ENCODE results near the gene CDH23.
A peak's percentile ranks its signal among the peaks of the same experiment; 100 is the strongest.
"Not testable (repeated sequence)": the region's sequence is repeated elsewhere in the genome, so short reads cannot be mapped to it uniquely, and the experiment has no call there.

Gene CDH23

DNA sequence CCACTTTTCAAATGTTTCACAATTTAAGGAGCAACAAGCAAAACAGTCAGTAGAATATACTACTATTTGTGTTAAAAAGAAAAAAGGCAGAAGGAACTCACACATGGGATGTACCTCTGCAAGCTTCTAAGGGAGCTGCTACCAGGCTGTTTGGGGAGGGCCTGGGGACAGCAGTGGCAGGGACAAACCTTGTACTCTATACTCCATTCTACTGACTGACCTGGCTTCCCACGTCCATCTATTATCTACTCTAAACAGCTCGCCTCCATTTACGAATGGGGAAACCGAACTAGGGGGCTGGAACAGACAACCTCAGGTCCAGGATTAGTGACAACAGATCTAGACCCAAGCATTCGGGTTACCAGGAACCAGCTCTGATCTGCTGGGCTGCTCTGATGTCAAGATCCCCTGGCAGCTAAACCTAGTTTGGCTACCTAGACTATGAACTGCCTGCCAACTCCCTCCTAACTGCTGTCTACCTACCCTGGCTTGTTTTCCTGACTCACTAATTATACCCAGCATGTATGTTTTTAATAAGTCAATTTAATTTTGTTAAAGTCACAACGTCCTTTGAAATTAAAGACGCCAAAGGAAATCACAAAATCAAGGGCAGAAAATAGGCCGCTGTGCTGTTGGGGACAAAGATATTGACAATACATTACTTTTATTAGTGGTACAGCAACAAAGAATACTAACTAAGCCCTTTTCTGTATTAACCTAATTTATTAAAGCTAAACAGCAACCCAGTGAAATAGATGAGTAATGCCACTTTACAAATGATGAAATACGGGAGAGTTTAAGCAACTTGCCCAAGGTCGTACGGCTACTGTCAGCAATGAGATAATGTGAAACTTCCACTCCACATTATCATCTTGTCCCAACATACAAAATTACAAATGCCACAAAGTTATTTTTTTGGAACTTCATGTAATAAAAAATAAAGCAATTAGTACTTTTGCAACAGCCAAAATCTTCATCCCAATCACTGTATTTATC is 449.0 kb downstream of the CDH23 start:
- DNase-seq (ENCODE audit: low read depth): no peak
- H3K4me3 ChIP-seq (ENCODE audit: low read depth, low read length): no peak overlapping the region

DNA sequence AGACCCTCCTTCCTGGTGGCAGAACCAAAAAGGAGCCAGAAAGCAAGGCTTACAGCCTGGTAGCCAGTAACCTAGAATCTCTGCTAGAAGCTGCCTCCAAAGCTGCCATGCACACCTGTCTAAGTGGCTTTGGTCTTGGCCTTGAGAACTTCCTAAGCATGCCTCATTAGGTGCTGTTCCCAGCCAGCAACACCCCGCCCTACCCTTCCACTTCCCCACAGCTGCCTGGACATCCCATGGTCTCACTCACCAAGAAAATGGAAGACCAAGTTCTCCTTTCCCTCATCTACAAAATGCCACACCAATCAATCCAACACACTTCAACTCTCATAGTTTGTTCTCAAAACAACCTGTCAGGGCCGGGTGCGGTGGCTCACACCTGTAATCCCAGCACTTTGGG is 450.1 kb downstream of the CDH23 start:
- no peak overlapping the region for H3K4me3 ChIP-seq (ENCODE audit: low read depth, low read length)
- DNase-seq (ENCODE audit: low read depth): no peak

DNA sequence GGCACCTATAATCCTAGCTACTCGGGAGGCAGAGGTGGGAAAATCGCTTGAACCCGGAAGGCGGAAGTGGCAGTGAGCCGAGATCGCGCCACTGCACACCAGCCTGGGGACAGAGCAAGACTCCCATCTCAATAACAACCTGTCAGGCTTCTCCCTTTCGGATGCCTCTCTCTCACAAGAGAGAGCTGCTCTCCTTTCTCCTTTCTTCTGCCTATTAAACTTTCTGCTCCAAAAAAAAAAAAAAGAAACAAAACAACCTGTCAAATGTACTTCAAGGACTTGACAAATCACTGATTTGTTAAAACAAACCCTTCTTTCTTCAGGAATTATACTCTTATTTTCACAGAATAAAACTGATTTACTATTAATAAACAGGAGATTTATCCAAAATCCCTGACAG is 450.7 kb downstream of the CDH23 start:
- DNase-seq (ENCODE audit: low read depth): no peak
- H3K4me3 ChIP-seq (ENCODE audit: low read depth, low read length): no peak overlapping the region

DNA sequence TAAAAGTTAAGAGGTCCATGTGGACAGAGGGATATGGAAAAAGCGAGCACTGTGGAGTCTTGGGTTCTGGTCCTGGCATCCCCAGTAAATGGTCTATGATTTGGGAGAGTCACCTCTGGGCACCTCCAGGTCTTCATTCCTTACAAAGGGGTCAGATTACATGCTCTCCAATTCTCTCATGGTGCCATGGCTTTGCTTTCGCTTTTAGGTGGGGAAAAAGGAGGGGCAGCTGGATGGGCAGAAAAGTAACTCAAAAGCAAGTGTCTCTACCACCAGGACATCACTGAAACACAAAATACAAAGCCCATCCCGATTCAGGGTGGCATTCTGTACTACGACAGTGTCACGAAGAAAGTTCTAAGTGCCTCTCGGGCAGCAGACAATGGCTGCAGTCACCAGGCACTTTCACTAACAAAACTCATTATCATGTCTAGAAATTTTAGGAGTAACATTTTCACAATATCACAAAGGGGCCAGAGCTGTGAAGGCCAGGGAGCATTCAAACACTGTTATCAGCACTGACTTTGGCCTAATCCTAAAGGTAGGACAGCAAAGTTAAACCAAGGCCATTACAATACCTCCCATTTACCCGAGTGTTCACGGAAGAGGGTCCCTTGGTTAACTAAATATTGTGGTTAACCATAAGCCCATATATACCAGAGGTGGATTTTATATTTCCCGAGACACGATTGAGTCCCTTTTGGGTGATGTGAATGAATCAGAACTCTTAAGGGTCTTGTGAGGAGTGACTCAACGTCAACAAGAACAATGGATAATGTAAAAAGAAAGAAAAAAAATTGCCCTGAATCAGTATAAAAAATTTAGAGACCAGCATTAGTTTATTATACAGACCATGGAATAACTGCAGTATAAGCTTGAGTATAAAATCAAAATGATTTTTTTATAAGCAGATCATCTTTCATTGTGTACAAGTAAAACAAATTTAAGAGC is 451.9 kb downstream of the CDH23 start:
- H3K4me3 ChIP-seq (ENCODE audit: low read depth, low read length): no peak overlapping the region
- DNase-seq (ENCODE audit: low read depth): no peak

DNA sequence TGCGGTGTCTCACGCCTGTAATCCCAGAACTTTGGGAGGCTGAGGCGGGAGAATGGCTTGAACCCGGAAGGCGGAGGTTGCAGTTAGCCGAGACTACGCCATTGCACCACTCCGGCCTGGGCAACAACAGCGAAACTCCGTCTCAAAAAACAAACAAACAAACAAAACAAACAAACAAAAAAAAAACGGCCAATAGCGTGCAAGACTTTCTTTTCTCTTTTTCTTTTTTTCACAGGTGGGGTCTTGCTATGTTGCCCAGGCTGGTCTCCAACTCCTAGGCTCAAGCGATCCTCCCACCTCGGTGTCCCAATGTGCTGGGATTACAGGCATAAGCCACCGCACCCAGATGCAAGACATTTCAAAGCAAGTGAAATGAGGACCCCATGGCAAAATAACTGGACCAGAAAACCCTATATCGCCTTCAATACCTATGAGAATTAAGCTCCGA is 452.8 kb downstream of the CDH23 start:
- H3K4me3 ChIP-seq (ENCODE audit: low read depth, low read length): peak overlapping the region; percentile 98
- DNase-seq (ENCODE audit: low read depth): no peak

DNA sequence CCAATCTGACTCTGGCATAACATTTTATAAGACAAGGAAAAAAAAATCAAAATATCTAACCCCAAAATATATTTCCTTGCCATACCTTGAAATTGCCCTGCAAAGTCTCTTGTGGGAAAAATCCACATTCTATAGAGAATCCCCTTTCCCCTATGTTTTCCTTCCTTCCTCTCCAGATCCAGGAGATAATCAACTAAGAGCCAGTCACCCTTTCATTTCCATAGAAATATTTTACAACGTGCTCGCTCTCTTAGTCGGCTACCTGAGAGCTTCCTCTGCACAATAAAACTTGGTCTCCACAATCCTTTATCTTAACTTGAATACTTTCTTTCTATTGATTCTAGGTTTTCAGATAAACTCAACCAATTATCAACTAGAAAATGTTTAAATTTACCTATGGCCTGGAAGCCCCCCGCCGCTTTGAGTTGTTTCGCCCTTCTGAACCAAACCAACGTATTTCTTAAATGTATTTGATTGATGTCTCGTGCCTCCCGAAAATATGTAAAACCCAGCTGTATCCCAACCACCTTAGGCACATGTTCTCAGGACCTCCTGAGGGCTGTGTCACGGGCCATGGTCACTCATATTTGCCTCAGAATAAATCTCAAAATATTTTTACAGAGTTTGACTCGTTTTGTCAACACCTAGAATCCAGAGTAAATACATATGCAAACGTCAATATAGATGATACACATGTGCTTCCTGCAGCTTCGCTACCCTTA is 453.5 kb downstream of the CDH23 start:
- DNase-seq (ENCODE audit: low read depth): no peak
- peak overlapping the region; percentile 98 for H3K4me3 ChIP-seq (ENCODE audit: low read depth, low read length)

DNA sequence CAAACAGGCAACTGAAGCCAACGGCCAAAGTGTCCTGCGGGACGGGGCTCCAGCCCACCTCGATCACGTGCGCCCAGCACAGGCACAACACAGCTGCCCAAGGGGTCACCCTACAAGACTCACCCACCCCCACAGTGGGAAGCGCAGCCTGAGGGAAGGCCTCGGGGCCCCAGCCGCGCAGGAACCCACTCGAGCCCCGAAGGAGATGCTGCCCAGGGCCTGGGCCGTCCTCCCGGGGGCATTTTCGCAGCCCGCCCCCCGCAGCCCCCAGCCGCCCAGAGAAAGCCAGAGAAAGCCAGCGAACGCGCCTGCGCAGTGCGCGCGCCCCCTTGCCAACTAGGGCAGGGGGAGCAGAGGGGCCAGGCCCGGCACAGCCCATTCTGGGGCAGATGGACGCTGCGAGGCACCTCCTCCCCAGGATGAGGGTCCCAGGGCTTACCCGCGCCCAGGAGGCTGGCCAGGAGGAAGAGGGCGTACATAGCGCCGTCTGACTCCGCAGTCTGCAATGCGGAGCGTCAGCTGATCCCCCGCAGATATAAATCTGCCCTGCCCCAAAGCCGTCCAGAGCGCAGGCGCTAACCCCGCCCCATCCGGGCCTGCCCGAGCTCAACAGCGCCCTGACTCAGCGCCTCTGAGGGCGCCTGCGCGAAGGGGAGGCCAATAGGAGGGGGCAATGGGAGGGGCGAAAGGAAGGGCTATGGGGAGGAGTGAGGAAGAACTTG is 454.2 kb downstream of the CDH23 start, which contains the start of gene PSAP:
TSS of gene PSAP (minus strand) at position 509 of the 722 bp plus-strand sequence. CDS start at position 479, 30 bp downstream.
- DNase-seq (ENCODE audit: low read depth): peak; percentile 87
- peak within 1 kb of the TSS; percentile 98 for H3K4me3 ChIP-seq (ENCODE audit: low read depth, low read length)

DNA sequence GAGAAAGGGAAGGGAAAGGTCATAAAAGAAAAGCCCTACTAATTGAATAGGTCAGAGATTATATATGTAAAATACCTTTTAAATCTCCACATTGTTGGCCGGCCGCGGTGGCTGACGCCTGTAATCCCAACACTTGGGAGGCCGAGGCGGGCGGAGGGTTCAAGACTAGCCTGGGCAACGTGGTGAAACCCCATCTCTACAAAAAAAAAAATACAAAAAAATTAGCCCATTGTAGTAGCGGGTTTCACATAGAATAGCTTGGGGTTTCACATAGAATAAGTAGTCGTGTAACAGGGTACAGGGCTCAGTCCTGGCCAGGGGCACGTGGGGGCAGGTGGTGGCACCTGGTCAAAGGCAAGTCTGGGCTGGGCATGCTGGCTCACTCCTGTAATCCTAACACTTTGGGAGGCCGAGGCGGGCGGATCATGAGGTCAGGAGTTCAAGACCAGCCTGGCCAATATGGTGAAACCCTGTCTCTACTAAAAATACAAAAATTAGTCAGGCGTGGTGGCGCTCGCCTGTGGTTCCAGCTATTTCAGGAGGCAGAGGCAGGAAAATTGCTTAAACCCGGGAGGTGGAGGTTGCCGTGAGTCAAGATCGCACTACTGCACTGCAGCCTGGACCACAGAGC is 454.9 kb downstream of the CDH23 start:
- peak overlapping the region; percentile 98 for H3K4me3 ChIP-seq (ENCODE audit: low read depth, low read length)
- not testable (repeated sequence) for DNase-seq (ENCODE audit: low read depth)

DNA sequence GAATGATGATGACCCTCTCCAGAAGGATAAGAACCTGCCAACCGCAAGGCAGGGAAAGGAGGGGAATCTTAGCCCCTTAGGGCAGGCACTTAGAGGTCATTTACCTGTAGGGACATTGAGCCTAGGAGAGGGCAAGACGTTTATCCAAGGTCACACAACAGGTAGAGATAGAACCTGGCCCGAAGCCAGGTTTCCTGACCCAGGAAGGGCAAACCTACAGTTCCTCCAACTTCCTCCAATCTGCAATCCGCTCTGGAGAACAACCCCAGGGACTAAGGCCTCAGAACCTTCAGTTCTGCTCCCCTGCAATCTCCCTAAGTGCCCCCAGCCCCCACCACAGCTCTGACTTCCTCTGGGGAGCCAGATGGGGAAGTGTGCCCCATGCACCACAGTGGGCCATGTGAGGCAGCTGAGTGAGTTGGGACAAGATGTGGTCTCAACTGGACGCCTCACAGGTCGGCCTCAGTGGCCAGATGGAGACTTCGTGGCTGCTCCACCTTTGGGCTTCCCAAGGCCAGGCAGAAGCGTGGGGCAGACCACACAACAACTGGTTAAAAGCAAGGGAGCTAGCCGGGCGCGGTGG is 455.7 kb downstream of the CDH23 start:
- no peak for DNase-seq (ENCODE audit: low read depth)

DNA sequence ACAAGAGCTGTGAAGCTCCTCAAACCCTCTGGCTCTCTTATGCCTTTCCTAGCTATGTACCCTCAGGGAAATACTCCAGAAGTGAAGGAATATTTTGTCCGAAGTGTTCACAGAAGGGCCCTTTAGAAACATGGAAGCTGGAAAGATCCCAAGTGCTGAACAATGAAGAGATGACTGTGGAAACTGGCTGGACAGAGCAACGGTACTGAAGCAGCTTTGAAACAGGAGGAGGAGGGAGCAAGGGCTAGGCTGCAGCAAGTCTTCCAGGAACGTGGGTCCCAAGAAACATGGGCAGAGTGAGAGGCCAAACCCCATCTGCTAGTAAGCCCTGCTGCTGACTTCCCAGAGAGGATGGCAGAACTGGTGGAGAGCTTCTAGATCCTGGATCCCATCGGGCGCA is 457.3 kb downstream of the CDH23 start:
- no peak for DNase-seq (ENCODE audit: low read depth)
- H3K4me3 ChIP-seq (ENCODE audit: low read depth, low read length): no peak overlapping the region

More for the DNA sequence above, 455.7 kb downstream of the CDH23 start:
- H3K4me3 ChIP-seq (ENCODE audit: low read depth, low read length): no peak overlapping the region

DNA sequence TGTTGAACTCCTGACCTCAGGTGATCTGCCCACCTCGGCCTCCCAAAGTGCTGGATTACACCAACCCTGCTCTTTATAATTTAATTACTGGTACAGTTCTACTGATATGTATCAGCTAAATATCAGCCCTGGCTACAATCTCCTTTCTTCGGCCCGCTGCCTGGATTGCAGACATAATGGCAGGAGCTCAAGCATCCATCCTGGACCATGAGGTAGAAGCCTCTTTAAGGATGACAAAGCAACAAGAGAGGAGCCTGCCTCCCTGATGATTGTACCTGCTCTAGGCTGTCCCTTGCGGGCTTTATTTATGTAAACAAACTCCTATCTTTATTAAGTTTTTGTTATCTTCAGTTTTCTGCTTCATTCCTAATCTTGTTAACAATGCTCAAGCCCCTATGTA is 459.9 kb downstream of the CDH23 start:
- H3K4me3 ChIP-seq (ENCODE audit: low read depth, low read length): no peak overlapping the region
- no peak for DNase-seq (ENCODE audit: low read depth)

DNA sequence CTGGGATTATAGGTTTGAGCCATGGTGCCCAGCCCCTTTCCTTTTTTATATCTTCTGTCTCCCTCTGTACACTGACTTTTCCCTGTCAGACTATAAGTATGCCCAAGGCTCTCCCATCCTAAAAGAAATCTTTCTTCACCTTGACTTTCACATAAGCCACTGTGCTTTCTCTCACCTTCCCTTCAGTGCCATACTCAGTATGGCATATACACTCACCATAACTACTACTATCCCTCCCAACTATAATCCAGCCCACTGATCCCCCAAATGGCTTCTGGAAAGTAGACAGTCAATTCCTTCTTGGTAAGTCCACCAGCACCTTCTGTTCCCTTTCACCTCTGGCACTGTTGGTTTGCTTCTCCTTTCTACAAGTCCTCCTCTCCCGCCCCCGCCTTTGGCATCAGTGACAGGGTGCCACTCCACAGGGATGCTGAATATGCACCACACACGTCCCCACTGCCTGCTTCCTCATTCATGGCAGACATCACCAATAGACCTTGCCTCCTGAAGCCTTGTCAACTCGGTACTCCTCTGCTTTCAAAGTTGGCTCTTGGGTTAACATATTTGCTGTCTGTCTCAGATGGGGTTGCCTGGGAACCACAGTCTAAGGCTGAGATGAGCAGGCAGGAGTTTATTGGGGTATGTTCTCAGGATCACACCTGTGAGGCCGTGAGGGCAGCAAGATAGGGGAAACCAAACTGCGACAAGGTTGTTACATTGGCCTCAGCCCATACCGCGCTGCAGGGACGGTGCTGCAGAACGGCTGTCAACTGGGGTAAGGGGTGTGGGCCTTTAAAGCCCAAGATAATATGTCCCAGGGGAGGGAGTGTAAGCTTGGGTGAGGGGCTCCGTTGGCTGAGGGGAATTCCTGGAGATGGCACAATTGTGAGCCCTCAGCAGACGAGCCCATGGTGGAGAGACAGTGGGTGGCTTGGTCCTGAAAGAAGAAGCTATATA is 461.5 kb downstream of the CDH23 start:
- no peak for DNase-seq (ENCODE audit: low read depth)
- no peak overlapping the region for H3K4me3 ChIP-seq (ENCODE audit: low read depth, low read length)

DNA sequence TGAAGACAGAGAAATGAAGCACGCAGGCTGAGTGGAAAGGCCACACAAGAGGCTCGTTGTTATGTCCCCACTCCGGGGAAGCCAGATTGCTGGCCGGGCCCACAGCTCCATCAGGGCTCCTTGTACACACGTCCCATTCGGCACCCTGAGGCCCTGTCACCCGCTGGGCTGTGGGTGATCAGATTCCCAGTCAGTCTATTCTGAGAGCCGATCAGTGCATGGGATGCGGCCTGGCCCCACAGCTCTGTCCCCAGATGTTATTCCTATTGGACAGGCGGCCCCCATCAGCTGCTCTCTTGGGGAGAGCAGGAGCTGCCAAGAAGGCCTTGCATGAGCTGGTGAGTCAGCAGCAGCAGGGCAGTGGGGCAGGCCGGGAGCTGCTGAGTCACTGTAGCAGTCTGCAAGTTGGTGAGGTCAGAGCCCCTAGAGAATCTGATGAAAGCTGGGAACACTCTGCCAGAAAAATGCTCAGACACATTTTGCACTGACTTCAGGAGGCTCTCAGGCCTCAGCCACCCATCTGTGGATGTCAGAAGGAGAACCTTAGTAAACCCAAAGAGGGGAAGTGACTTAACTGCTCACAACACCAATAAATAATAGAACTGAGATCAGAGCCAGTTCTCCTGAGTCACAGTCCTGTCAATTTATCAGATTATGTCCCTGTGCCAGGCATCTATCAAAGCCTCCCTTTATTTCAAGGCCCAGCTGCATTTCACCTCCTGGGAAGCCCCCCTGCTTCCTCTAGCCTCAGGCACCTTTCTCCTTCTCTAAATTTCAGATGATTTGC is 463.7 kb downstream of the CDH23 start:
- peak; percentile 100 for DNase-seq (ENCODE audit: low read depth)

DNA sequence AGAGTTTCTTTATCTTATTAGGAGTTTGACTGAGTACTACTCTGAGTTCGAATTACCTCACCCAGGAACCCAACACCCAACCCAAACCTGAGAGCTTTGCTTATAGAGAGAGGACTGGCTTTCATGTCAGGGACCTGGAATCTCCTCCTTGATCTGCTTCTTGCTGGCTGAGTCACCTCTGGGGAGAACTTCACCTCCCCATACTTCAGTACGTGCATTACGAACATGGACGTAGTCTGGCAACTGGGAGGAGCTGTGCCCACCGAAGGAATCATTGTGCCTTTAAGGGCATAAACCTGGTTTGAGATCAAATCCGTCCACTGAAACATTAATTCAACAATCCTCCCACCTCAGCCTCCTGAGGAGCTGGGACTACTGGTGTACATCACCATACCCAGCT is 466.5 kb downstream of the CDH23 start:
- no peak for DNase-seq (ENCODE audit: low read depth)
- H3K4me3 ChIP-seq (ENCODE audit: low read depth, low read length): no peak overlapping the region

More for the DNA sequence above, 463.7 kb downstream of the CDH23 start:
- H3K4me3 ChIP-seq (ENCODE audit: low read depth, low read length): no peak overlapping the region

DNA sequence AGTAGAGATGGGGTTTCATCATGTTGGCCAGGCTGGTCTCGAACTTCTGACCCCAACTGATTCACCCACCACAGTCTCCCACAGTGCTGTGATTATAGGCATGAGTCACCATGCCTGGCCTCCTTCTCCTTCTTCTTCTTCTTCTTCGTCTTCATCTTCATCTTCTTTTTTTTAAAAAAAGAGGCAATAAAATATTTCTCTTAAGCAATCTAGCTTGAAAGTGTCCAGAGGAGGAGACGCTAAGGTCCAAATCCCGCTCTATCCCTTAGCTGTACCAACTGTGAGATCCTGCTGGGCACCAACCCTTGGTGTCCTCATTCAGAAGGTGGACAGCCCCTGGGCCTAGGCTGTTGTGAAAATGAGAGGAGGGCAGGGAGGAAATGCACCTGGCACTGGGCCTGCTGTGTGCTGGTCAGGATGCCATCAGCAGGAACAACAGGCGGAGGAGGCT is 468.2 kb downstream of the CDH23 start:
- H3K4me3 ChIP-seq (ENCODE audit: low read depth, low read length): no peak overlapping the region
- peak; percentile 59 for DNase-seq (ENCODE audit: low read depth)

Data from skeletal muscle cell (primary cell).